Measurements from ENCODE around the gene CAMKMT. TPM values are rescaled to one million over a fixed set of nuclear protein-coding genes. Genes with fewer than 3 reads are reported as not detected.

CAMKMT gene
- total and polyA plus RNA-seq, 9 of the 15 experiments (the other 6 are each of a cell fraction or from before 2014, with no cell fraction given) = 1.6 to 15.3 (median 7.4) TPM

DNA sequence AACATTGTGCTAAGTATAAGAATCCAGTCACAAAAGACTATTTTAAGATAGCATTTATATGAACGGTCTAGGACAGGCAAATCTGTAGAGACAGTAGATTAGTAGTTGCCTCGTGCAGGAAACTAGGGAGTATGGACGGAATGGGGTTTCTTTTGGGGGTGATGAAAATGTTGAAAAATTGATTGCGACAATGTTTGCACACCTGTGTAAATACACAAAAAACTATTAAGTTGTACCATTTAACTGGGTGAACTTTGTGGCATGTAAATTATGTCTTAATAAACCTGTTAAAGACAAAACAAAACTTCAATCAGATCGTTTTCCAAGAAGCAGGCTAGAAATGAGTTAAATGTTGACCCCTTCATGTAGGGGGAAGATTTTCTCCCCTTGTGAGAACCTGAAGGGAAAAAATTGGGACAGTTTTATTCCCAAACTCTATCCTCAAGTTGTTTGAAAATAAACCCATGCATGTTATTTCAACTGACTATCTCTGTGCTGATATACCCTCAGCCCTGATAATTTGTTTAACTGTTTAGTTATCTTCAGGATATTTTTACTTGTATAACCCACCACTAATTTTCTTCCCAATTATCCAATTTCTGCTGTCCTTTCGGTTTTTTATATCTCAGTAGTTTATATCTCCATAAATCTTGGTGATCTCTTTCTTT is 87.2 kb downstream of the CAMKMT start:
- no peak overlapping the region for H3K9ac ChIP-seq (ENCODE audit: insufficient read depth in 1 of 2, low read depth in 2 of 2, low read length in 2 of 2)
- no peak for ATAC-seq

DNA sequence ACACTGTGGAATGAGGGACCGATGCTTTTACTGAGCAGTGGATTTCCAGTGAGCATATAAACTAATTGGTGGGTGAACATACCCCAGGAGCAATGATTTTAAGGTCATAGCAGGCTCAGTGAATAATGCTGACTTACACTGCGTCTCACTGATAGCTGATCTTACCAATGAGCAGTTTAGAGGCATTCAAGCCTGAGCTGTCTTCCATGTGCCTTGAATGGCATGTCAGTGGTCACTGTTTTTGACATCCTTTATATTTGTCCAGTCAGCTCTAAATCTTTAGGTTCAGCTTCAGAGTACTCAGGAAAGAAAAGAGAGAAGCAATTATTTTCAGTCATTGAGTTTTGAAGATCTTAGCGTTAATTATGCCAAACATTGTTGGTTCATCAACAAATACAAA is 88.3 kb downstream of the CAMKMT start:
- H3K27ac ChIP-seq (ENCODE audit: extremely low read depth, low read depth, low read length) = no peak overlapping the region
- ChIA-PET POLR2A (interaction anchor here (1.2 kb wide), 1 partner anchor 15 kb away, joined by 3 read pairs; no protein-coding TSS in a partner anchor), CTCF (ENCODE audit: low intra/inter-chr PET ratio) (no interaction called here)
- no TSS peak for BruUV-seq (replicated peaks)
- no peaks in the 10 kb centered on the region for H3K4me1 ChIP-seq (replicated peaks in 1 of 2; ENCODE audit: control insufficient read depth in 2 of 2, insufficient read depth in 2 of 2, low read length in 2 of 2)
- no peaks in the 10 kb centered on the region for H4K20me1 ChIP-seq (replicated peaks; ENCODE audit: control insufficient read depth, insufficient read depth, low read length)
- H3K4me3 ChIP-seq = no peak overlapping the region
- intact Hi-C loops (cut with micrococcal nuclease) = no loop called here
- H3K36me3 ChIP-seq (ENCODE audit: control insufficient read depth, insufficient read depth, low read length) = no peaks in the 10 kb centered on the region
- H3K79me2 ChIP-seq (ENCODE audit: control insufficient read depth, insufficient read depth, low read length) = no peaks in the 10 kb centered on the region
- H3K4me2 ChIP-seq (ENCODE audit: insufficient read depth, low read length) = no peak overlapping the region
- TF ChIP-seq ZNF316 (IDR thresholded peaks at IDR 0.05) = peak; percentile 67; the same call in 1 of the 2 replicates
- 0 out of 2 replicates have a peak, but pooled peaks have one; percentile 7 for TF ChIP-seq MAFK (IDR thresholded peaks at IDR 0.05; ENCODE audit: low read length)
- TF ChIP-seq, protein P1, sequence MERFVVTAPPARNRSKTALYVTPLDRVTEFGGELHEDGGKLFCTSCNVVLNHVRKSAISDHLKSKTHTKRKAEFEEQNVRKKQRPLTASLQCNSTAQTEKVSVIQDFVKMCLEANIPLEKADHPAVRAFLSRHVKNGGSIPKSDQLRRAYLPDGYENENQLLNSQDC (CRISPR knock-in tag; IDR thresholded peaks at IDR 0.05) = no peak
- TF ChIP-seq NCOA6 (IDR thresholded peaks at IDR 0.05) = no peak
- TF ChIP-seq JUN (IDR thresholded peaks at IDR 0.05; ENCODE audit: borderline replicate concordance, low read depth, low read length) = no peak
- no peak for TF ChIP-seq JUN (CRISPR knock-in tag; IDR thresholded peaks at IDR 0.05; ENCODE audit: borderline replicate concordance)
- TF ChIP-seq CSDE1 (IDR thresholded peaks at IDR 0.05) = no peak
- TF ChIP-seq IRF9 (tag; IDR thresholded peaks at IDR 0.05) = no peak
- TF ChIP-seq C11orf30 (IDR thresholded peaks at IDR 0.05; ENCODE audit: low read depth) = peak; percentile 47; the same call in 1 of the 2 replicates
- no peak for TF ChIP-seq ZNF644 (tag; IDR thresholded peaks at IDR 0.05; ENCODE audit: low read depth)
- TF ChIP-seq STAT5A (IDR thresholded peaks at IDR 0.05; ENCODE audit: borderline replicate concordance, low read length) = no peak
- no peak for TF ChIP-seq OTX1 (CRISPR knock-in tag; IDR thresholded peaks at IDR 0.05)
- TF ChIP-seq TCF15 (CRISPR knock-in tag; IDR thresholded peaks at IDR 0.05) = no peak
- DNase-seq (ENCODE audit: extremely low read depth in 1 of 4, low spot score in 3 of 4) (no peak), FAIRE-seq (peak; percentile 63), ATAC-seq (no peak)
- no peaks in the 10 kb centered on the region for H3K9me3 ChIP-seq (replicated peaks; ENCODE audit: control insufficient read depth, insufficient read depth, low read depth, low read length)
- in situ Hi-C loops (cut with MboI) = no loop called here
- no peaks in the 10 kb centered on the region for H3K9me1 ChIP-seq (ENCODE audit: control insufficient read depth, insufficient read depth, low read length)
- H2AFZ ChIP-seq (ENCODE audit: low read depth, low read length) = no peak overlapping the region
- H3K9ac ChIP-seq (ENCODE audit: insufficient read depth in 1 of 2, low read depth in 2 of 2, low read length in 2 of 2) = no peak overlapping the region
- WGBS (ENCODE audit: insufficient coverage, low coverage, missing lambda C conversion rate) = 38% methylated on average over 3 of the region's 3 CpGs
- H3K27me3 ChIP-seq (ENCODE audit: control insufficient read depth in 2 of 2, insufficient read depth in 2 of 2, low read length in 2 of 2) = no peaks in the 10 kb centered on the region

More for the DNA sequence above, 87.2 kb downstream of the CAMKMT start:
- Histone ChIP-seq H4K20me1 (replicated peaks; ENCODE audit: control insufficient read depth, insufficient read depth, low read length) (no peaks in the 10 kb centered on the region), H3K27ac (ENCODE audit: extremely low read depth, low read depth, low read length) (no peak overlapping the region), H3K9me1 (ENCODE audit: control insufficient read depth, insufficient read depth, low read length) (no peaks in the 10 kb centered on the region), H3K79me2 (ENCODE audit: control insufficient read depth, insufficient read depth, low read length) (no peaks in the 10 kb centered on the region), H3K36me3 (ENCODE audit: control insufficient read depth, insufficient read depth, low read length) (no peaks in the 10 kb centered on the region), H3K4me1 (replicated peaks in 1 of 2; ENCODE audit: control insufficient read depth in 2 of 2, insufficient read depth in 2 of 2, low read length in 2 of 2) (no peaks in the 10 kb centered on the region), H3K4me2 (ENCODE audit: insufficient read depth, low read length) (no peak overlapping the region), H3K9me3 (replicated peaks; ENCODE audit: control insufficient read depth, insufficient read depth, low read depth, low read length) (no peaks in the 10 kb centered on the region), H3K4me3 (no peak overlapping the region), H3K27me3 (ENCODE audit: control insufficient read depth in 2 of 2, insufficient read depth in 2 of 2, low read length in 2 of 2) (no peaks in the 10 kb centered on the region), H2AFZ (ENCODE audit: low read depth, low read length) (no peak overlapping the region)
- ChIA-PET CTCF (ENCODE audit: low intra/inter-chr PET ratio) (no interaction called here), POLR2A (no interaction called here)
- in situ Hi-C loops (cut with MboI) = no loop called here
- 38% methylated on average over 6 of the region's 6 CpGs for WGBS (ENCODE audit: insufficient coverage, low coverage, missing lambda C conversion rate)
- FAIRE-seq (no peak), DNase-seq (ENCODE audit: extremely low read depth in 1 of 4, low spot score in 3 of 4) (no peak)
- no peak for TF ChIP-seq EZH2 (IDR thresholded peaks at IDR 0.05; ENCODE audit: borderline replicate concordance, low read depth, low read length)
- intact Hi-C loops (cut with micrococcal nuclease) = no loop called here
- BruUV-seq (replicated peaks) = no TSS peak
